A673 (cell line): ENCODE measurements around the gene PPP1R14B.

ENCODE experiments used
- EZH2 ChIP-seq: fragments of 200-600 bp; sonication (generic); IDR thresholded peaks from 2 replicates; pipeline ENCODE4 v1.6.1; 2017; ENCODE audit warnings: borderline replicate concordance, low read depth, mild to moderate bottlenecking, mixed read lengths, antibody characterized with exemption, low read length; ENCODE audit not compliant: poor library complexity, severe bottlenecking
- TF ChIP-seq, protein P1 (sequence below): fragments of 300-800, 200-600 bp; sonication (generic); conservative IDR thresholded peaks from 2 replicates; pipeline ENCODE4 v1.5.1; 2017; ENCODE audit warnings: low read depth, mild to moderate bottlenecking, antibody characterized with exemption, low read length, moderate library complexity, mixed read lengths

DNA sequence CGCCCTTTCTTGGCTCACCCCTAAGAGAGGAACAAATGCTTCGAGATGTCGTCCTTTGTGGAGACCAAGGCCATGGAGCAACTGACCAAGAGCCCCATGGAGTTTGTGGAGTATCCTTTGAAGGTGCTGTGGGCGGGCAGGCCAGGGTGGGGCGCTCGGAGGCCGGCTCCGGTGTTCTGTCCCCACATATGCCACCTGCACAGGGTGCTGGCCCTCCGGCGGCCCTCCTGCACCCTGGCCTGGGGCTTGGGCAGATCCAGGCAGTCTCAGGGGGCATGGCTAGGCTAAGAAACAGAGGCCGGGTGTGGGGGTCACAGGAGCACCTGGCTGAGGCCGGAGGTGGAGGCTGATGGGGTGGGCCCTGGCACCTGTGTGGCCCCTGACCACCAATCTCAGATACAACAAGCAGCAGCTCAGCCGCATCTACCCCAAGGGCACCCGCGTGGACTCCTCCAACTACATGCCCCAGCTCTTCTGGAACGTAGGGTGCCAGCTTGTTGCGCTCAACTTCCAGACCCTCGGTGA, 14.9 kb upstream of the PPP1R14B start:
- TF ChIP-seq, protein P1, sequence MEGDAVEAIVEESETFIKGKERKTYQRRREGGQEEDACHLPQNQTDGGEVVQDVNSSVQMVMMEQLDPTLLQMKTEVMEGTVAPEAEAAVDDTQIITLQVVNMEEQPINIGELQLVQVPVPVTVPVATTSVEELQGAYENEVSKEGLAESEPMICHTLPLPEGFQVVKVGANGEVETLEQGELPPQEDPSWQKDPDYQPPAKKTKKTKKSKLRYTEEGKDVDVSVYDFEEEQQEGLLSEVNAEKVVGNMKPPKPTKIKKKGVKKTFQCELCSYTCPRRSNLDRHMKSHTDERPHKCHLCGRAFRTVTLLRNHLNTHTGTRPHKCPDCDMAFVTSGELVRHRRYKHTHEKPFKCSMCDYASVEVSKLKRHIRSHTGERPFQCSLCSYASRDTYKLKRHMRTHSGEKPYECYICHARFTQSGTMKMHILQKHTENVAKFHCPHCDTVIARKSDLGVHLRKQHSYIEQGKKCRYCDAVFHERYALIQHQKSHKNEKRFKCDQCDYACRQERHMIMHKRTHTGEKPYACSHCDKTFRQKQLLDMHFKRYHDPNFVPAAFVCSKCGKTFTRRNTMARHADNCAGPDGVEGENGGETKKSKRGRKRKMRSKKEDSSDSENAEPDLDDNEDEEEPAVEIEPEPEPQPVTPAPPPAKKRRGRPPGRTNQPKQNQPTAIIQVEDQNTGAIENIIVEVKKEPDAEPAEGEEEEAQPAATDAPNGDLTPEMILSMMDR: no peak
- TF ChIP-seq EZH2: no peak
